HG03354 (cell line): ENCODE data around the gene MYO15B.

Experiments
- ATAC-seq: cut with Tn5 transposase; IDR thresholded peaks from one replicate; pipeline ENCODE4 v1.9.1; 2021; ENCODE audit warnings: mild to moderate bottlenecking; ENCODE audit not compliant: unreplicated experiment, poor library complexity, severe bottlenecking

Gene MYO15B

DNA sequence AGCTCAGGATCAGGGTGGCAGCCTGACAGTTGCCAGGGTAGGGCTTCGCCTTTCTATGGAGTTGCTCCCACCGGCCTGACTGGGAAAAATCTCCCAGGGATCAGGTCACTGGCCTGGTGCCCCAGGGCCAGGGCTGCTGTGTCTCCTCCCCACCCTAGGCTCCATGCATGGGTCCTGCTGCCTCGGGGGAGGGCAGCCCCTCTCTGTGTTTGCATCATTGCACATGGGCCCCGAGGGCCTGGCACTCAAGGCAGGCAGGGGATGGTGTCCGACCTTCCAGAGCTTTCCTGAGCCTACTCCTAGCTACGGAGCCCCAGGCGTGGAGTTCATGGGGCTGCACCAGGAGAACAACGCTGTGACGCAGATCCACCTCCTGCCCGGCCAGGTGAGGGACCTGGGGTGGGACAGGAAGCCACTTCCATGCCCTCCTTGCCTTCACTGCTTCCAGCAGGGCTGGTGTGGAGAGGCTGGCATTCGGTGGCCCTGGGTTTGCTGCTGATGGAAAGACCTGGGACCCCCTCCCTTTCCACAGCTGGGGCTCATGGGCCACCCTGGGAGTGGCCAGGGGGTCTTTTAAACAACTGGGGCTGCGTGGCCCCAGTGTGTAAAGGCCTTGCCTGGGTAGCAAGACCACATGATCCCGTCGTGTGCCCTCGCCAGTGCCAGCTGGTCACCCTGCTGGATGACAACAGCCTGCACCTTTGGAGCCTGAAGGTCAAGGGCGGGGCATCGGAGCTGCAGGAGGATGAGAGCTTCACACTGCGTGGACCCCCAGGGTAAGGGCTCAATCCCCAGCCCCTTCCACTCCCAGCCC, 29.5 kb upstream of the MYO15B start:
- ATAC-seq: no peak

DNA sequence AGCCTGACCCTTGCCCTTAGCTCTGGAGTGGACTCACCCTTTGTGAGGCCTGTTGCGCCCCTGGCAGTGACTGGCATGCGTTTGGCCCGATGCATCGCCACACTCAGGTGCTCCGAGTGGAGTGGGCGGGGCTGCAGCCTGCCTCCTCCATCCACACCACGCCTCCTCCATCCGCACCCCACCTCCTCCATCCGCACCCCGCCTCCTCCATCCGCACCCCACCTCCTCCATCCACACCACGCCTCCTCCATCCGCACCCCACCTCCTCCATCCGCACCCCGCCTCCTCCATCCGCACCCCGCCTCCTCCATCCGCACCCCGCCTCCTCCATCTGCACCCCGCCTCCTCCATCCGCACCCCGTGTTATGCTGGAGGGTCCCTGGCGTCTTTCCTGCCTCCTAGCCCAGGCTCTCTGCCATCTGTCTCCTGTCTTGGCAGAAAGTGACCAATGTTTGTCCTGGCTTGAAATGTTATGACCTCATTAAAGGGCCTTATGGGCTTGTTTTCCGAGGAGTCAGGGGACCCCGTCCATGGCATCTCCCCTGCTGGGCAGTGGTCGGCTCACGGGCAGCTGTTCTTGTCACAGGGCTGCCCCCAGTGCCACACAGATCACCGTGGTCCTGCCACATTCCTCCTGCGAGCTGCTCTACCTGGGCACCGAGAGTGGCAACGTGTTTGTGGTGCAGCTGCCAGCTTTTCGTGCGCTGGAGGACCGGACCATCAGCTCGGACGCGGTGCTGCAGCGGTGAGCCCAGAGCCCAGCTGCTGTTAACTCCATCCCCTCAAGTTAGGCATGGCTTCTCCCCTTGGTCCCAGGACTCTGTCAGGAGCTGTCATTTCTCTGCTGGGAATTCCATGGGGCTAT, 28.7 kb upstream of the MYO15B start:
- ATAC-seq: no peak

DNA sequence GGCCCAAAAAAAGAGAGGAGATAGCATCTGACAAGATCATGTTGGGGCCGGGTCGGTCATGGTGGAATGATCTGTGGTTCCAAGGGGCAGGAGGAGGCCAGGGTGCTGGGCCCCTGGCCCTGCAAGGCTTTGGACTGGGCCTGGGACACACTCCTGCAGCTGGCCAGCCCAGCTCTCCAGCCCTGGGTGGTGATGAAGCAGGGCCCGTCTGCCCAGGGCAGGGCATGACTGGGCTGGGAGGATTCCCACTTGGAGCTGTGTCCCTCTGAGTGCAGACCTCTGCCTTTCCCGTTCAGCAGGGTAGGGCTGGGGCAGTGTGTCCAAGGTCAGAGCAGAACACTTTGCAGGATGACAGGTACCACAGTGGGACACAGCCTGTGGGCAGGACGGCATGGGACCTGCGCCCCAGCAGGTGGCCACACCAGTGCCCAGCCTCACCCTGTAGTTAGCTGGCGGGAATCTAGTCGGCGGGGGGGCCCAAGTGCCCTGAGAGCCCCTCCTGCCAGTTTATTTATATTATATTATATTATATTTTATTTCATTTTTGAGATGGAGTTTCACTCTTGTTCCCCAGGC, 27.6 kb upstream of the MYO15B start:
- ATAC-seq: no peak

DNA sequence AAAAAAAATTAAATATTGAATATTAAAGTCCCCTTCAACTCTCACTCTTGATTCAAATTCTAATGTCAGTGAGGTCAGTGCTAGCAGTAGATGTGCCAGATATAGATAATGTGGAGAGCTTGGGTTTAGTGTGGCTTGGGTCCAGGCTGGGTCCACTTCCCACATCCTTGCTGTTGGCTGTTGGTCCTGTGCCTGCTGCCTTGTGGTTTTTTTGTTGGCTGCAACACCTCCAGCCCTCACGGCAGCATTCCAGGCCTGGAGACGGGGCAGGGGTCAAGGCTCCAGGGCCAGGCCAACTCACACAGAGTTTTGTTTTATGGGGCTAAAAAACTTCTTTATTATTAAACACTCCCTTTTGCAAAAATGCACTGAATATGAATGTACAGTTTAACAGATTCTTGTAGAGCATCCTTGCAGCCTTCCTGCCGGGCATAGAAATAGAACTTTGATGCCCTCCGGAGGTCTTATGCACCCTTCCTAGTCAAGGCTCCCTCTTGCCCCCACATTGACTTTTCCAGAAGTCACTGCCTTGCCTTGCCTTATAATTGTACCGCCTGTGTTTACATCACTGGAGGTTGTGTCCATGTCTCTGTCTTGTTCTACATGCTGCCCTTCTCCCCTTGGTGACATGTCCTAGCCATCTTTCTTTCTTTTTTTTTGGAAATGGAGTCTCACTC, 25.5 kb upstream of the MYO15B start:
- ATAC-seq: no peak

DNA sequence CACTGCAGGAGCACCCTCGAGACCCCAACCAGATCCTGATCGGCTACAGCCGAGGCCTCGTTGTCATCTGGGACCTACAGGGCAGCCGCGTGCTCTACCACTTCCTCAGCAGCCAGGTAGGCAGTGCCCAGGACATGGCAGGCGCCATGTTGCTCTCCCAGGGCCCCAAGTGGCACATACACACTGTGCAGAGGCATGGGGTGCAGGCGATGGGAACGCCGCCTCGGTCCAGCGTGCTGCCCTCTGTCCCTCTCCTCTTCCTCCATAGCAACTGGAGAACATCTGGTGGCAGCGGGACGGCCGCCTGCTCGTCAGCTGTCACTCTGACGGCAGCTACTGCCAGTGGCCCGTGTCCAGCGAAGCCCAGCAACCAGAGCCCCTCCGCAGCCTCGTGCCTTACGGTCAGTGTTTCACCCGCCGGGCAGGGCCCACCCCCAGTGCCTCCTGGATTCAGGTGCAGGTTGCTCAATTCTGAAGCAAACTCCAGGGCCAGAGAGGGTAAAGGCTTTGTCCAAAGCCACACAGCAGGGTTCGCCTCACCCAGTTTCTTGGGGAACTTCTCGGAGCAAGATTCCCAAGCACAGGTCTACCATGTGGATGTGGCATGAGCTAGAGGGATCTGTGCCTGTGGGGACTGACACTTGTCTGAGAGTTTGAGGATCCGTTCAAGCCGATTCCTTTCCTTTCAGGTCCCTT, 24.4 kb upstream of the MYO15B start:
- no peak for ATAC-seq

GRCh38 chr17:75564195-75564594, 23.4 kb upstream of the MYO15B start:
- ATAC-seq: no peak

DNA sequence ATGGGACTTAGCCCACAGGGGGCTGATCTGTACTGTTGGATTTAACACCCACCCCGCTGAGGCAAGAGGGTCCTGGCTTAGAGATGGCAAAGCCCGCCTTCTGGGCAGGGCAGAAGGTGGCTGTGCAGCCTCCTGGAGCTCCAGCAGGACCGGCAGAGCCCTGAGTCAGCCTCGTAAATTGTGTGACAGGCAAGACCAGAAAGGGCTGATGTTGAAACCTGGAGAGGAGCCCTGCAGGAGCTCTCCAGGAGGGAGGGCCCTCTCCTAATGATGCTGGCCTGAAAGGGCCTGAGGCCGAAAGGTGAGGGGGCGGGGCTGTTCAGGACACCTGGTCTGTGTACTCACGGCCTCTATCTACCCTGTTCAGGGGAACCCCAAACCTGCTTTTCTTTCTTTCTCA, 22.5 kb upstream of the MYO15B start:
- no peak for ATAC-seq

DNA sequence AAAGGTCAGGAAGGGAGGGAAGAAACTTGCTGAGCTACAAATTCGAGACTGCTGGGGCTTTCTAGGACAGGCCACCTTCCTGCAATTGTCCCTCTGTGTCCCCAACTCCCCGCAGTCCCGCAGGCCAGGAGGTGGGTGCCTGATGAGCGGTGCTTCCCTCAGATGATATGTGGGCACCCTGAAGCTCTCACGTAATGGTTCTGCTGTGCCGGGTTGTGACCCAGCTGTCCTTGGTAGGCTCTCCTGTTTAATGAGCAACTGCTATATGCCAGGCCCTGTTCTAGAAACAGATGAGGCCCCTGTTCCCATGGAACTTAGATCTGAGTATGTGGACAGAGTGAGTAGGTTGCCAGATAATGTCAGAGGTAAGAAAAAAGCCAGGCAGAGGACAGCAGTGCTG, 22.0 kb upstream of the MYO15B start:
- ATAC-seq: no peak

DNA sequence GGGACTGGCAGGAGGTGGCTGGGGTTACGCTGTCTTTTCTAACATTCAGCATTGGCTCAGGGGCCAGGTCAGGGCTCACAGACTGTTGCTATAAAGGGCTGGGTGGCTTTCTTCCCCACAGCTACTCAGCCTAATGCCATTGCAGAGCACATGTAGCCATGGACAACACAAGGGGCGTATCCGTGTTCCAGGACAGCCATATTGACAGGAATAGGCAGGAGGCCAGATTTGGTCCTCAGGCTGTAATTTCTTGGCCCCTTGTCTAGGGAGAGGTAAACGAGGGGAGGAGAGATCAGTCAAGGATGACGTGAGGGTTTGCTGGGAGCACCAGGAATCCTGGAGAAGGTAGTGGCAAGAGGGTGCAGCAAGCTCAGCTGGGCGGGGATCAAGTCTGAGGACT, 21.2 kb upstream of the MYO15B start:
- ATAC-seq: no peak

GRCh38 chr17:75566834-75567233, 20.8 kb upstream of the MYO15B start:
- ATAC-seq: no peak

DNA sequence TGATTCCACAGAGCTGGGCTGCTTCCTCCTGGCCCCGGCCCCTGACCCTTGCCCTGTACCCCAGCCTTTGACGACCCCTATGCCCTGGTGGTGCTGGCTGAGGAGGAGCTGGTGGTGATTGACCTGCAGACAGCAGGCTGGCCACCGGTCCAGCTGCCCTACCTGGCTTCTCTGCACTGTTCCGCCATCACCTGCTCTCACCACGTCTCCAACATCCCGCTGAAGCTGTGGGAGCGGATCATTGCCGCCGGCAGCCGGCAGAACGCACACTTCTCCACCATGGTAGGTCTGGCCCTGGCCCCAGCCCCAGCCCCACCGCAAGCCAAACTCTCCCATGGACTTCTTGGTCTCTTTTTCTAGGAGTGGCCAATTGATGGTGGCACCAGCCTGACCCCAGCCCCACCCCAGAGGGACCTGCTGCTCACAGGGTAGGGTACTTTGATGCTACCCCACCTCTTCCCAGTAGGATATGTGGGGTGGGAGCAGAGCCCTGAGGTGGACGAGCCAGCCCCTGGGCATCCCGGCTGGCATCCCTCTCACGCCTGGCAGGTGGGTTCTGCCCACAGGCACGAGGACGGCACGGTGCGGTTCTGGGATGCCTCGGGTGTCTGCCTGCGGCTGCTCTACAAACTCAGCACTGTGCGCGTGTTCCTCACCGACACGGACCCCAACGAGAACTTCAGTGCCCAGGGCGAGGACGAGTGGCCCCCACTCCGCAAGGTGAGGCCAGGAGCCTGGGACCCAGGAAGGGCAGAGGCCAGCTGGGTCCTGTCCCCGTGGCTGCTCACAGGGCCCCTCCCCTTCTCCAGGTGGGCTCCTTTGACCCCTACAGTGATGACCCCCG, 19.0 kb upstream of the MYO15B start:
- ATAC-seq: no peak

- no peak for ATAC-seq
Observed at GRCh38 chr17:75570034-75570676, 17.4 kb upstream of the MYO15B start.

GRCh38 chr17:75570772-75571171, 16.8 kb upstream of the MYO15B start:
- no peak for ATAC-seq

GRCh38 chr17:75571197-75571884, 16.3 kb upstream of the MYO15B start:
- ATAC-seq: no peak

DNA sequence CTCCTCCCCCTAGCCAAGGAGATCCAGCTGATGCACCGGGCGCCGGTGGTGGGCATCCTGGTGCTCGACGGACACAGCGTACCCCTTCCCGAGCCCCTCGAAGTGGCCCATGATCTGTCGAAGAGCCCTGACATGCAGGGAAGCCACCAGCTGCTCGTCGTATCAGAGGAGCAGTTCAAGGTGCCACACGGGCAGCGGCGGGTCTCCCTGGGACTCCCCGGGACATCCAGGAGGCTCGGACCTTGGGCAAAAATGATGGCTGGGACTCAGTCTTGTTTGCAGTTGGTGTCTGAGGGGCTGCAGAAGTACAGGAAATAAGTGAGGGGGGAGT, 15.8 kb upstream of the MYO15B start:
- ATAC-seq: no peak

GRCh38 chr17:75572713-75573539, 14.7 kb upstream of the MYO15B start:
- no peak for ATAC-seq

GRCh38 chr17:75573540-75573957, 14.1 kb upstream of the MYO15B start:
- ATAC-seq: no peak
